ENCODE data around the gene PLEKHO1.
A peak's percentile ranks its signal among the peaks of the same experiment; 100 is the strongest.
"Not testable (repeated sequence)": the region's sequence is repeated elsewhere in the genome, so short reads cannot be mapped to it uniquely, and the experiment has no call there.

PLEKHO1 gene

GRCh38 chr1:150144606-150145005, 5.1 kb upstream of the PLEKHO1 start:
- DNase-seq (ENCODE audit: low read depth, low spot score) = no peak
- no peak overlapping the region for H3K4me3 ChIP-seq (ENCODE audit: low read depth, low read length)
- TF ChIP-seq CTCF (IDR thresholded peaks at IDR 0.05; ENCODE audit: insufficient read depth, low read length, missing control alignments) = no peak
- ChIA-PET POLR2A (no interaction called here), CTCF (interaction anchor here (1.0 to 1.5 kb wide), 4 partner anchors 13 to 81 kb away, joined by 3 read pairs; no protein-coding TSS in a partner anchor)

- CTCF ChIA-PET = interaction anchor here (1.2 to 1.5 kb wide), 2 partner anchors 15 to 23 kb away, joined by 3 read pairs; no protein-coding TSS in a partner anchor
- H3K4me3 ChIP-seq (ENCODE audit: low read depth, low read length); POLR2A ChIA-PET; DNase-seq (ENCODE audit: low read depth, low spot score): not testable (repeated sequence)
These were observed 3.7 kb upstream of the PLEKHO1 start for GRCh38 chr1:150146016-150146415.

- no peak for DNase-seq (ENCODE audit: low read depth, low spot score)
- TF ChIP-seq CTCF (IDR thresholded peaks at IDR 0.05; ENCODE audit: insufficient read depth, low read length, missing control alignments) = no peak
- ChIA-PET POLR2A (no interaction called here), CTCF (interaction anchor here (0.8 to 1.0 kb wide), 2 partner anchors 23 to 185 kb away, joined by 3 read pairs; no protein-coding TSS in a partner anchor)
- H3K4me3 ChIP-seq (ENCODE audit: low read depth, low read length) = no peak overlapping the region
These were observed 2.7 kb upstream of the PLEKHO1 start for GRCh38 chr1:150146849-150147542.

- no peak for DNase-seq (ENCODE audit: low read depth, low spot score)
- ChIA-PET CTCF (interaction anchor here (1.0 to 3.5 kb wide), 7 partner anchors 10 to 84 kb away, joined by 3 to 14 read pairs (median 3); no protein-coding TSS in a partner anchor), POLR2A (interaction anchor here (0.7 to 6.0 kb wide), 5 partner anchors 10 to 81 kb away, joined by 3 to 64 read pairs (median 4); partner anchors contain the start of gene VPS45)
- peak overlapping the region; percentile 77 for H3K4me3 ChIP-seq (ENCODE audit: low read depth, low read length)
- no peak for TF ChIP-seq CTCF (IDR thresholded peaks at IDR 0.05; ENCODE audit: insufficient read depth, low read length, missing control alignments)
These were observed 862 bp upstream of the PLEKHO1 start for GRCh38 chr1:150148837-150149270.

GRCh38 chr1:150150133-150151021, 661 bp downstream of the PLEKHO1 start:
- CTCF ChIA-PET = interaction anchor here (0.7 to 4.1 kb wide), 8 partner anchors 11 to 90 kb away, joined by 3 to 26 read pairs (median 6); no protein-coding TSS in a partner anchor
- TF ChIP-seq CTCF (IDR thresholded peaks at IDR 0.05; ENCODE audit: insufficient read depth, low read length, missing control alignments) = no peak
- DNase-seq (ENCODE audit: low read depth, low spot score) = no peak
- peak overlapping the region; percentile 77 for H3K4me3 ChIP-seq (ENCODE audit: low read depth, low read length)
- POLR2A ChIA-PET = interaction anchor here (0.6 to 6.0 kb wide), 5 partner anchors 9 to 82 kb away, joined by 3 to 64 read pairs (median 4); partner anchors contain the start of gene VPS45

GRCh38 chr1:150151291-150152181, 1.8 kb downstream of the PLEKHO1 start:
- POLR2A ChIA-PET = interaction anchor here (0.5 to 6.0 kb wide), 5 partner anchors 10 to 263 kb away, joined by 3 to 64 read pairs (median 3); no protein-coding TSS in a partner anchor
- peak overlapping the region; percentile 77 for H3K4me3 ChIP-seq (ENCODE audit: low read depth, low read length)
- no peak for TF ChIP-seq CTCF (IDR thresholded peaks at IDR 0.05; ENCODE audit: insufficient read depth, low read length, missing control alignments)
- DNase-seq (ENCODE audit: low read depth, low spot score) = no peak
- CTCF ChIA-PET = interaction anchor here (0.7 to 4.1 kb wide), 6 partner anchors 10 to 78 kb away, joined by 3 to 26 read pairs (median 13); no protein-coding TSS in a partner anchor
